DMS153 (cell line): ENCODE measurements around the gene PPP1R13L.
"Not testable (repeated sequence)": the region's sequence is repeated elsewhere in the genome, so short reads cannot be mapped to it uniquely, and the experiment has no call there.

Experiments used
- DNase-seq: peaks from one replicate; lab custom pipeline; 2025; lab: John Stamatoyannopoulos, UW

Gene PPP1R13L

GRCh38 chr19:45404557-45405434 is at the start of gene PPP1R13L:
TSS of gene PPP1R13L (minus strand) at chr19:45405069. CDS start at chr19:45398318, 6,751 bp downstream.
- peak; percentile 81 for DNase-seq

- DNase-seq: no peak
These were observed 47.0 kb upstream of the PPP1R13L start for GRCh38 chr19:45451850-45452387.

- DNase-seq: no peak
These were observed 46.4 kb upstream of the PPP1R13L start for GRCh38 chr19:45451131-45451849.

GRCh38 chr19:45450012-45450333 is 45.1 kb upstream of the PPP1R13L start:
- no peak for DNase-seq

GRCh38 chr19:45448887-45449299 is 44.0 kb upstream of the PPP1R13L start:
- DNase-seq: peak; percentile 58

GRCh38 chr19:45448425-45448756 is 43.5 kb upstream of the PPP1R13L start:
- DNase-seq: no peak

- DNase-seq: no peak
These were observed 42.1 kb upstream of the PPP1R13L start for GRCh38 chr19:45446944-45447343.

- no peak for DNase-seq
These were observed 41.4 kb upstream of the PPP1R13L start for GRCh38 chr19:45446295-45446694.

GRCh38 chr19:45445139-45445538 is 40.3 kb upstream of the PPP1R13L start:
- no peak for DNase-seq

- DNase-seq: peak; percentile 51
These were observed 39.6 kb upstream of the PPP1R13L start for GRCh38 chr19:45444318-45445041.

GRCh38 chr19:45443462-45444317 is 38.8 kb upstream of the PPP1R13L start:
- DNase-seq: peak; percentile 82

- no peak for DNase-seq
These were observed 38.1 kb upstream of the PPP1R13L start for GRCh38 chr19:45442778-45443461.

GRCh38 chr19:45442408-45442777 is 37.5 kb upstream of the PPP1R13L start:
- no peak for DNase-seq

- no peak for DNase-seq
These were observed 36.2 kb upstream of the PPP1R13L start for GRCh38 chr19:45440873-45441654.

GRCh38 chr19:45440259-45440638 is 35.4 kb upstream of the PPP1R13L start:
- DNase-seq: no peak

GRCh38 chr19:45439569-45440258 is 34.8 kb upstream of the PPP1R13L start:
- DNase-seq: no peak

- DNase-seq: no peak
These were observed 34.3 kb upstream of the PPP1R13L start for GRCh38 chr19:45439190-45439568.

GRCh38 chr19:45437328-45437727 is 32.5 kb upstream of the PPP1R13L start:
- DNase-seq: no peak

- DNase-seq: not testable (repeated sequence)
These were observed 27.7 kb upstream of the PPP1R13L start for GRCh38 chr19:45432543-45432942.

- DNase-seq: not testable (repeated sequence)
These were observed 26.1 kb upstream of the PPP1R13L start for GRCh38 chr19:45431008-45431407.
